GM13977 (cell line): ENCODE measurements around the gene ENPP3.

Experiments
- DNase-seq: peaks from one replicate; pipeline ENCODE4 v3.0.0; 2012; ENCODE audit warnings: low spot score
- in situ Hi-C: fragments of 300-500 bp; cut with MboI; formaldehyde crosslinking; loops from one replicate; pipeline ENCODE4 v1.12.0; 2022; ENCODE audit warnings: low sequenced_read_pairs, low pct_unique_long_range_greater_than_20kb, mixed read lengths, inconsistent platforms; ENCODE audit not compliant: unreplicated experiment
- TF ChIP-seq, protein P1 (sequence below): IDR thresholded peaks from 2 replicates; pipeline ENCODE4 v1.5.1; 2012; ENCODE audit warnings: mild to moderate bottlenecking, control low read depth; ENCODE audit not compliant: insufficient read depth; ENCODE audit errors: extremely low read depth, missing control alignments

ENPP3 gene

DNA sequence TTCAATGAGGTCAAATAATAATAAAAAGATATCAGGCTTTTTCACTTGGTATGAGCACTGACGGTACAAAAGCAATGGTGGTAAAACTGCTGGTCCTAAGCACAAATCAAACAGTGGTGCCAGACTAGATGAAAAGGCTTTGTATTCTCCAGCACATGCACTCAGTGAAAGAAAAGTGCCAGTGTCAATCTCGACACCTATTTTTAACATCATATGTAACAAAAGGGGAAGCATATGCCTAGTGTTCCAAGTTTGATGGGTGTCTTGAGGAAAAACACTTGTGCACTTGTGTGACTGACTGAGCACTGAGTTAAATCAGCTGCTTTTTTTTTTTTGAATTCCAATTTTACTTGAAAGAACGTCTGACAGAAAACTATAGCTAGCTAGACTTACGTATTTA lies 36.4 kb upstream of the ENPP3 start:
- TF ChIP-seq, protein P1, sequence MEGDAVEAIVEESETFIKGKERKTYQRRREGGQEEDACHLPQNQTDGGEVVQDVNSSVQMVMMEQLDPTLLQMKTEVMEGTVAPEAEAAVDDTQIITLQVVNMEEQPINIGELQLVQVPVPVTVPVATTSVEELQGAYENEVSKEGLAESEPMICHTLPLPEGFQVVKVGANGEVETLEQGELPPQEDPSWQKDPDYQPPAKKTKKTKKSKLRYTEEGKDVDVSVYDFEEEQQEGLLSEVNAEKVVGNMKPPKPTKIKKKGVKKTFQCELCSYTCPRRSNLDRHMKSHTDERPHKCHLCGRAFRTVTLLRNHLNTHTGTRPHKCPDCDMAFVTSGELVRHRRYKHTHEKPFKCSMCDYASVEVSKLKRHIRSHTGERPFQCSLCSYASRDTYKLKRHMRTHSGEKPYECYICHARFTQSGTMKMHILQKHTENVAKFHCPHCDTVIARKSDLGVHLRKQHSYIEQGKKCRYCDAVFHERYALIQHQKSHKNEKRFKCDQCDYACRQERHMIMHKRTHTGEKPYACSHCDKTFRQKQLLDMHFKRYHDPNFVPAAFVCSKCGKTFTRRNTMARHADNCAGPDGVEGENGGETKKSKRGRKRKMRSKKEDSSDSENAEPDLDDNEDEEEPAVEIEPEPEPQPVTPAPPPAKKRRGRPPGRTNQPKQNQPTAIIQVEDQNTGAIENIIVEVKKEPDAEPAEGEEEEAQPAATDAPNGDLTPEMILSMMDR, result no peak
- DNase-seq, result no peak
- in situ Hi-C loops, result no loop called here

DNA sequence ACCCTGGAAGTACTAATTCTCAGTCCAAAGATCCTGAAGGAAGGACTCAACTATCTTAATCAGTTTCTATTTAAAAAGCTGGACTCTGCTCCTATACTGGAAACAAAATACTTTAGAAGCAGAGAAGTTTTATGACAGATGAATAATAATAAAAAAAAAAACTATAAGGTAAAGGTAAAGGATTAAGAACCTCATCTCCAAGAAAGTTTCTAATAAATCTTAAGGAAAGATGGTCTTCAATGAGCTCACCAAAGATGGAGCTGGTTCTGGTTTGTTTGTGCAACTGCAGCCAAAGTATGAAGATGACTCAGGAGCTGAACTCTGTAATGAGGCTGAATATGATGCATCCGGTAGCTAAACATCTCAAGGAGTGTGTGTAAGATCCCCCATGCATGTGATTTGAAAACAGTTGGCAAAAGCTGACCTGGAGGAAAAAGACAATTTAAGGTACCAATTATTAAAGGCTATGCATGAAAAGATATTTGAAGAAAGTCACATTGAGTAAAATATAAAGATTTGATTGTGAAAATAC lies 34.3 kb upstream of the ENPP3 start:
- in situ Hi-C loops, result no loop called here
- TF ChIP-seq, protein P1, result no peak
- no peak for DNase-seq

DNA sequence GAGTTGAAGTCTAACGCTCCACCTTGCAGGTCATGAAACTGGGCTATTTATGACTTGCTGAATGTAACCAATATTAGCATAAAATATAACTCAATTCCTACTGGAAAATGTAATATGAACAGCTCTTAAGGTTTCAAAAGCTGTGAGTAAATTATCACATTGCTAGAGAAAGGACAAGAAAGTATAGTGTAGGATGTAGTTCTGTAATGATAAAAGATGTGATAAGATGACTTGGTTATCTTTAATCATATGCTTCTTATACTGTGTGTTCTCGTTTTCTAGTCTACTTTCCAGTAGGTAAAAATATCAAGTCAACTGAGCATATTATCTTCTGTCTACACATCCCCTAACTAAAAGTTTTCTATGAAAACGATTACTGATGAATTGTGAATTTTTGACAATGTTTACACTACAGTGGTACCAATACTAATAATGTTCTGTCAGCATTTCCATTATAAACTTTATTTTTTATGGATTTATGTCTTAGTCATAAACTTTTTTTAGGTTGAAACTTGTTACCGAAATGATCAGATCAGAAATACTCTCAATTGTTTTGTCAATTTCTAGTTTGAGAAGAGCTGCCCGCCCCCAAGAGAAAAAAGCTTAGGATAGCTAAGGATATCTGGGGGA lies 23.7 kb upstream of the ENPP3 start:
- DNase-seq, result no peak
- in situ Hi-C loops, result no loop called here
- TF ChIP-seq, protein P1, result no peak

DNA sequence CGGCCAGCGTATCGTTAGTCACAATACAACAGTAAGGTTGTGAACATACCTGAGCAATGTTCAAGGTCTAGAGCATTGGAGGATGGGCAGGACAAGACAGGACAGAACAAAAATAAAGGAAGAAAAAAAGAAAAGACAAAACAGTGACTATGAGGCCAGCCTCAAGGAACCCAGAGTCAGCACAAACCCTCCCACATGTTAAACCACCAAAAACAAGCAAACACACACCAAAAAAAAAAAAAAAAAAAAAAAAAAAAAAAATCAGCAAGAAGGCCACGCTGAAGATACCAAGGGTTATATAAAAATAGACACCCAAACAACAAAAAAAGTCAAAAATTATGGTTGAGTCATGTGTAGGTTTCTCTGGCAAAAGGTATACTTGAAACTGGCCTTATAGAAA lies 21.8 kb upstream of the ENPP3 start:
- in situ Hi-C loops, result no loop called here
- no peak for DNase-seq
- TF ChIP-seq, protein P1, result no peak

DNA sequence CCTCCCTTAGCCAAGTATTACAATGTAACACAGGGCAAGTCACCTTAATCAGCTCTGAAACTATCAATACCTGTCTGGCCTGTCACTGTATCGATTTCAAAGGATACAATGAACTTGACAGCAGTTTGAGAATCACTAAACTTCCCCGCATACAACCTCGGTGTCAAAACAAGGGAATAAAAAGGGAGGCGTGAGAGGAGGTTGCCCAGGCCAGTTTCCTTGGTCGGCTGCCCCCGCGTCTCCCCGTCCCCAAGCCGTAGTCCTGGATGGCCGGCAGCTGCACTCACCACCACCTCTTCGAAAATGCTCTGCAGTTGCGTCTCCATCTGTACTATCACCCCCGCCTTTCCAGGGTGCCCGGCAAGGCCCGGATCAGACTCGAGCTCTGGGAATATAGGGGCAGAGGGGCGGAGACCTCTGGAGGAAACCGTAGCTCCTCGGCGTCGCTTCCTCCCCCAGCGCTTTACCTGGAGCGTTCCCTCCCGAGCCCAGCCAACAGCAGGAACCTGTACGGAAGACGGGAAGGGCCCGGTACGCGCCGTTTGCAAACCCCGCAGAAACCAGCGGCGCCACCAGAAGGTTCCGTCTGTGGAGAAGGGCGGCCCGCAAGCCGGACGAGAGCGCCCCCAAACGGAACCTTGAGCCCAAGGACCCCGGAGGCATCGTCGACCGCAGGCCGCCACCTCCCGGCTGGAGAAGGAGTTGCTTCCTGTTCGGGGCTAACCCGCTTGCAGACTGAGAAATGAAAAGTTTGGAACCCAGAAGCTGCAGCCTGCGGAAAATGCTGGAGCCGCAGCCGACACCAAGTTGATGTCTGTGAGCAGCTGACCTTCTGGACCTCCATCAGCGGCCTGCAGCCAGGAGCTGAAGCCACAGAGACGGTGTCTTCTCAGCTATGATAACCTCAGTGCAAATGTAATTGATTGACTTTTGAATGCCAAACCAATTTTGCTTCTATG lies 9.1 kb upstream of the ENPP3 start, which contains the start of gene MED23:
MED23 (minus strand) TSS at position 519 of the 959 bp plus-strand sequence; CDS start at position 326, 193 bp downstream.
- DNase-seq, result peak; percentile 81
- in situ Hi-C loops, result no loop called here
- TF ChIP-seq, protein P1, result peak; percentile 100

DNA sequence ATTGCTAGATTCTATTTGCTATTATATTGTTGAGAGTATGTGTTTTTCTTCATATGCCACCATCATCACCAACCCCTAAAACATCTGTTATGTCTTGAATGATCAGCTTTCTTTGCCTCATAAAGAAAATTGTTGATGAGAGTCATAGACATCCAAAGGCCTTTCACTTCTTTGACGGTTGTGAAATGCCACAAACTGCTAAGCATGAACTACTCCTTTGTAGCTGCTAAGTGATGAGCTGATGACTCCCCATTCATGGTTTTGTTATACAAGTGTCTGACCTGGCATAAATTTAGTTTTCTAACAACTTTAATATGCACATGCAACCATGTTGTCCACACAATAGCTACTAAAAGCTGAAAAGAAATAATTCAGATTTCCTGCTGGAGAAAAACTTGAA lies 8.4 kb upstream of the ENPP3 start:
- TF ChIP-seq, protein P1, result no peak
- DNase-seq, result no peak
- in situ Hi-C loops, result no loop called here
